PC-9 (cell line): ENCODE data around the gene RNF112.

Experiments used
- EZH2 ChIP-seq: fragments of 200-600 bp; sonication (generic); IDR thresholded peaks from 2 replicates; pipeline ENCODE4 v1.8.0; 2017; ENCODE audit warnings: antibody characterized with exemption, low read depth
- TF ChIP-seq, protein P1 (sequence below): fragments of 200-600 bp; sonication (generic); conservative IDR thresholded peaks from 2 replicates; pipeline ENCODE4 v1.6.1; 2017; ENCODE audit warnings: mixed run types, antibody characterized with exemption, mild to moderate bottlenecking, moderate library complexity

DNA sequence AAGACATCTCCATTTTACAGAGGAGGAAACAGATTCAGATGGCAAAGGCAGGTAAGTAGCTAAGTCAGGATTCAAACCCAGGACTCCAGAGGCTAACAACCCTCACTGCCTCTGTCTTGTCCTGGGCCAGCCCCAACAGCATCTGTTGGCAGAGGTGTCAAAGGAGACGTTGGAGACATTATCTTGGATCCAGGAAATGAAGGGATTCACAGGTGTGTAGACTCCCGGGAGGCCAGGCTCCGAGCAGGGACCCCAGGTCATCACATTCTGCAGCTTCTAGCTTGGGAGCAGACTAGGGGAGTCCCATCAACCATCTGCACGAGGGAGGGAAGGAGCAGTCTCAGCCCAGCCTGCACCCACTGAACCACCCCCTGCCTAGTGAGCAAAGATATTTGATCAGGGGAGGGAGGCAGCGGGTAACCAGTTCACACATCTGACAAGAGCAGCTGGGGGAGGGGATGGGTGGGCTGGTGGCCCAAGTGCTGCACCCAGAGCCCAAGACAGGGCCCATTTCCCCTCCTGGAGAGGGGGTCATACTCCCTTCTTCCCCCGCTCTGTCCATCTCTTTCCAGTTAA, 47.5 kb upstream of the RNF112 start:
- TF ChIP-seq, protein P1, sequence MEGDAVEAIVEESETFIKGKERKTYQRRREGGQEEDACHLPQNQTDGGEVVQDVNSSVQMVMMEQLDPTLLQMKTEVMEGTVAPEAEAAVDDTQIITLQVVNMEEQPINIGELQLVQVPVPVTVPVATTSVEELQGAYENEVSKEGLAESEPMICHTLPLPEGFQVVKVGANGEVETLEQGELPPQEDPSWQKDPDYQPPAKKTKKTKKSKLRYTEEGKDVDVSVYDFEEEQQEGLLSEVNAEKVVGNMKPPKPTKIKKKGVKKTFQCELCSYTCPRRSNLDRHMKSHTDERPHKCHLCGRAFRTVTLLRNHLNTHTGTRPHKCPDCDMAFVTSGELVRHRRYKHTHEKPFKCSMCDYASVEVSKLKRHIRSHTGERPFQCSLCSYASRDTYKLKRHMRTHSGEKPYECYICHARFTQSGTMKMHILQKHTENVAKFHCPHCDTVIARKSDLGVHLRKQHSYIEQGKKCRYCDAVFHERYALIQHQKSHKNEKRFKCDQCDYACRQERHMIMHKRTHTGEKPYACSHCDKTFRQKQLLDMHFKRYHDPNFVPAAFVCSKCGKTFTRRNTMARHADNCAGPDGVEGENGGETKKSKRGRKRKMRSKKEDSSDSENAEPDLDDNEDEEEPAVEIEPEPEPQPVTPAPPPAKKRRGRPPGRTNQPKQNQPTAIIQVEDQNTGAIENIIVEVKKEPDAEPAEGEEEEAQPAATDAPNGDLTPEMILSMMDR, result no peak
- TF ChIP-seq EZH2, result no peak
